Astrocyte of the hippocampus (primary cell): ENCODE measurements around the gene CATSPERD.

ENCODE experiments used
- DNase-seq: peaks from one replicate; pipeline ENCODE4 v3.0.0; 2011; ENCODE audit warnings: low read depth, low spot score

Gene CATSPERD

DNA sequence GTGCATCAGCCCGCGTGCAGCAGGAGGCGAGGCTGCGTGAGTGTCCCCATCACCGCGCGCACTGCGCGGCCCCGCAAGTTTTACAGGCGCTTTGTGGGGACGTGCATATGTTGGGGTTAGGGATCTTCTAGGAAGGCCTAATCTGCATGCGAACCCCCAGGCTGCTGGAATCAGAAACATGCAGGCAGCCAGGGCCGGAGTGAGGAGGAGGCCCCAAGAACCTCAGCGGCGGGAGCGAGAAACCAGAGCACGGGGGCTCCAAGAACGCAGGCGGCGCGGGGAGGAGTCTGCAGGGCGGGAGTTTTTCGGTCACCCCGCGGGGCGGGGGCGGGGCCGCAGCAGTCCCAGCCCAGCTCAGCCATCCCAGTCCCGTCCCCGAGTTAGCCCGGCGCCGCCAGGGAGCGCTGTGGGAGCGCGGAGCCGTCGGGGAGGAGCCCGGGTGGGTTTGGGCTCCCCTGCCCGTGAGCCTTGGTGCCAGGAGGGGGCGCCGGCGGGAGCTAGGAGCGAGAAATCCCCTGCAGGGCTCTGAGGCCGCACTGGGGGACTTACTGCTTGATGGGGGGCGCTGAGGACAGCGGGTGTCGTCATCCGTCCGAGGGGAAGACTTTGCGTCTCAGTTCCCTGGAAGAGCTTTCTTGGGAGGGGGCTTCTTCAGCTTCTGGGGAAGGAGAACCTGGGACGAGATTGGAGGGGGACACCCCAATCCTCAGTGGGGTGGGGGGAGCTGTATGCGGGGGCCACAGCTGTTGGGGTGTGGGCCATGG is 83.5 kb downstream of the CATSPERD start:
- DNase-seq, result peak; percentile 95

DNA sequence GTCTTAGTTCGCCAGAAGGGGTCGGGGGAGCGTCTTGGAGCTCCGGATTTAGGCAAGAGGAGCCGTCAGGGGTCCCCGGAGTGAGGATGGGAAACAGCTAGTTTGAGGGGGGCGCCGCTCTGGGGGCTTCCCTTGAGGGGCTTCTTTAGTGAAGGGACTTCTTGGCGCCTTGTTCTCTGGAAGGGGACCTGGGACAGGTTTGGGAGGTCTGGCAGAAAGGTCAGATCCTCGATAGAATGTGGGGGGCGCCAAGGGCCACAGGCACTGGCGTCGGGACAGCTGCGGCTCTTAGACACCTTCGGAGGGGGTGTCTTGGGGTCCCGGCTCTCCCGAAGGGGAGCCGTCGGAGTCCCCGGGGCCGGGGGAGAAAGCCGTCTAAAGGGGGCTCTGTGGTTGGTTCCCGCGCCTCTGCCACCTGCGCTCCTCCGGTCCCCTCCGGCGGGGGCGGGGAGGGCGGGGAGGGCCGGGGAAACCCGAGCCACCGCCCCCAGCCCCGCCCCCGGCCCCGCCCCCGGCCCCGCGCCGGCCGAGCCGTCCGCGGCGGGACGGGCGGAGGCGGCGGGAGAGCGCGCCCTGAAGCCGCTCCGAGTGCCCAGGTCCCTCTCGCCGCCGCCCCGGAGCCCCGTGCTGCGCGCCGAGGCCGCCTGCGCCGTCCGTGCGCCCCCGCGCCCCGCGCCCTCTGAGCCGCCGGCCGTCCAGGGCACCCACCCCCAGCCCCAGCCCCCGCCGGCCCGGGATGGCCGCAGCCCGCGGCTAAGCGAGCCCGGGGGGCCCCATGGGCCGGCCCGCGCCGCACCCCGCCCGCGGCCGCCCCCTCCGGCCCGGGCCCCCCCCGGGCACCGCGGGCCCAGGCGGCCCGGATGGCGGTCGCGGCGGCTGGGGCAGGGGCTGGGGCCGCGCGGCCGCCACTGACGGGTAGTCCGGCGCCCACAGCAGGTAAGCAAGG is 84.4 kb downstream of the CATSPERD start, which contains the start of gene NRTN:
NRTN (plus strand) TSS at position 552 of the 946 bp plus-strand sequence. CDS start 19,099 bp downstream, outside the sequence.
- DNase-seq, result no peak

DNA sequence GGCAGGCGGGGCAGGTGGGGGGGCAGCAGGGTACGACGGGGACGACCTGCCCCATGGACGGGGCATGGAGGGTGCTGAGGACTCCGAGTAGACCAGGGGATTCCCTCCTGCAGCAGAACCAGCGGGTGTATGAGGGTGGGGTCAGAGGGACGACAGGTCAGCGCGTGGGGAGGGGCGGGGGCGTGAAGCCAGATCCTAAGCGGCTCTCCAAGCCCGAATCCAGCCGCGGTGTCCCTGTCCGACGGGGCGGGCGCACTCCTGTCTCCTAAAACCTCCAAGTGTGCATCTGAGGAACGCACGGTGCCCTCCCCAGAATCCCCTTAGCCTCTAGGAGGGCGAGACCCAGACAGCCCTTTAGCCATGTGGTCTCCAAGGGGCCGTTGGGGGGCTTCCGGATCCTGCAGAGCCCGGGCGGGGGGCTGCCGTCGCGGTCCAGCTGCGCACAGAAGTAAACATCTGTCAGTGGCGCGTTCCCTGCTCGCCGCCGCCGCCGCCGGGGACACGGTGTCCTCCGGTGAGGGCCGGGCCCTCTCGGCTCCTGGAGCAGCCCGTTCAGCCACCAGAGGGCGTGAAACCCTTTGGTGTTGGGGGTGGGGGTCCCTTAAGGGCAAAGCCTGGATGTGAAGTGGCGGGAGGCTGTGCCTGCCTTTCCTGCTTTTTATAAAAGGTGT is 85.2 kb downstream of the CATSPERD start:
- DNase-seq, result peak; percentile 77

DNA sequence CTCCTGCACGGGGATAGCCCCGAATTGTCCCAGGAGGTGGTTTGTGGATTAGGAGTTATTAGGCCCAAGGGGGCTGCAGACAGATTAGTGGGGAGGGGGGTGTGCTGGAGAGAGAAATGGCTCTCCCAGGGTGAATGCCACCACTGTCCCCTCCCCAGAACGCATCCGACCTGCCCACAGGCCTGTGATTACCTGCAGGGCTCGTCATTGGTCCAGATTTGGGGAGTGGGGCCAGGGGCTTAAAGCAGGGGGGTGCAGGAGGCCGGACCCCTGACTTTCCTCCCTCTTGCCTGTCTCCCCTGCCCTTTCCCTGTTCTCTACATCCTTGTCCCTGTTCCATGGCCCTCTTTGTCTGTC is 85.7 kb downstream of the CATSPERD start:
- DNase-seq, result no peak

DNA sequence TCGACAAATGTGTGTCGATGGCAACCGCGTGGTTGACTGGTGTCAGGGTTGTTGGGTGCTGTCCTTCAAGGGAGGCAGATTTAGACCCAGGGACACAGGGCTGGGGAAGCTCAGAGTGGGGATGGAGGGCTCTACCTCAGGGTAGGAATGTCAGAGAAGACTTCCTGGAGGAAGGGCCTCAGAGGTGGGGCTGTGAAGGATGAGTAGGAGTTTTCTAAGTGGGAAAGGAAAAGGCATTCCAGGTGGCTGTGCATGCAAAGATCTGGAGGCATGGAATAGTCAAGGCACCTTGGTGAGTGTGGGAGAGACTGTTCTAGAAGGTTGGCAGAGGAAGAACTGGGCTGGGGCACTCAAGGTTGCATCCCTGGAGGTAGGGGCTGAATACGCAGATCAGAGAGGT is 86.5 kb downstream of the CATSPERD start:
- no peak for DNase-seq

DNA sequence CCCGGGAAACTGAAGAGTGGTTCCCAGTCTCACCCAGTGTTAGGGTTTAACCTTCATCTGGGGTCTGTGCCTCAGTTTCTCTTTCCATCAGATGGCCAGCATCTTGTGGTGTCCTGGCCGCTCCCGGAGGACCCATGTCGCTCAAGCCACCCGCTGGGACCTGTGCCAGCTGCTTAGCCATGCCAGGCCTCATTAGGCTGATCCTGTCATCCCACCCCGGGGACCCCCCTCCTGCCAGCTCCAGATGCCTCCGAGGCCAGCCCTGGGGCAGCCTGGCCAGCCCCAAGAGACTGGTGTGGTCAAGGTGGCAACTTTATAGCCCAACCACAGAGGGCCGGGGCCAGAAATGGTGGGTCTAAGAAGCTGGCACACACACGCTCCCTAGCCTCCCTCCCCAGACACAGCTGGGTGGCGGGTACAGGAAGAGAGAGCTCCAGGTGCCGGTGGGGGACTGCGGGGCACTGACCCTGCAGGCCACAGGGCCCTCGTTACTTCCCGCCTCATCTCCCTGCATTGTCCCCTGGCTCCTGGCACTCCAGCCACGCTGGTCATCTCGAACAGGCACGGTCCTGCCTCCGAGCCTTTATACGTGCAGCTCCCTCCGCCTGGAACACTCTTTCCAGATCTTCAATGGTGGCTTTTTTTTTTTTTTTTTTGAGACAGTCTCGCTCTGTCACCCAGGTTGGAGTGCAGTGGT is 87.8 kb downstream of the CATSPERD start:
- DNase-seq, result no peak

DNA sequence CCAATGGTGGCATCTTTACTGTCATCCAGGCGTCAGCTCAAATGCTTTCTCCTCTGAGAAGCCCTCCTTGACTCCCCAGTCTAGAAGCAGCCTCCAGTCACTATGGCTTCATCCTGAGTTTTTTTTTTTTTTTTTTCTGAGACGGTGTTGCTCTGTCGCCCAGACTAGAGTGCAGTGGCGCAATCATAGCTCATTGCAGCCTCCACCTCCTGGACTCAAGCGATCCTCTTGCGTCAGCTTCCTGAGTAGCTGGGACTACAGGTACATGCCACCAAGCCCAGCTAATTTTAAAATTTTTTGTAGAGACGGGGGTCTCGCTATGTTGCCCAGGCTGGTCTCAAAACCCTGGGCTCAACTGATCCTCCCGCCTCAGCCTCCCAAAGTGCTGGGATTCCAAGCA is 88.6 kb downstream of the CATSPERD start:
- no peak for DNase-seq

DNA sequence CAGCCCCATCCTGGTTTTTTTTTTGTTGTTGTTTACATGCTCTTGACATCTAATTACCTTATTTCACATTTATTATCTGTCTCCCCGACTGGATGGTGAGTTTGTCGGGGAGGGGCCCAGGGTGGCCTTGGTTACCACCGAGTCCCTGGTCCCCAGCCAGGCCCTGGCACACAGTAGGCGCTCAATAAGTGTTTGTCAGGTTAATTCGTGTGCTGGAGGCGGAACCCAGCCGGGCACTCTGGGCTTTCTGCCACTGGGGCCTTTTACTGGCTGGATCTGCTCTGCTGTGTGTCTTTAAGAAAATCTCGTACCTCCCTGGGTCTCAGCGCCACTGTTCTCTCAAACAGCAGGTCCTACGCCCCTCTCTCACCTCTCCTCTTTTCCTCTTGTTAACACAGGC is 89.0 kb downstream of the CATSPERD start:
- no peak for DNase-seq

DNA sequence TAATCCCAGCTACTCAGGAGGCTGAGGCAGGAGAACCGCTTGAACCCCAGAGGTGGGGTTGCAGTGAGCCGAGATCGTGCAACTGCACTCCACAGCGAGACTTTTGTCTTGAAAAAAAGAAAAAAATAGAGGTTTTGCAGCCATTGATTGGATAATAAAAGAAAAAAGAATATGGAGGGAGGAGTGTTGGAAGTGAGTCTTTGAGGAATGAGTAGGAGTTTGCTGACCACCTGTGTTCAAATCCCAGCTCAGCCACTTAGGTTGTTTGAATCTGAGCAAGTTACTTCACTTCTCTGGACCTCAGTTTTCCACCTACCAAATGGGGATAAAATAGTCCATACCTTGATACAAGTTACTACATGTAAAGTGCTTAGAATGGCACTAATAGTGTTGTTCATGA is 90.7 kb downstream of the CATSPERD start:
- no peak for DNase-seq

DNA sequence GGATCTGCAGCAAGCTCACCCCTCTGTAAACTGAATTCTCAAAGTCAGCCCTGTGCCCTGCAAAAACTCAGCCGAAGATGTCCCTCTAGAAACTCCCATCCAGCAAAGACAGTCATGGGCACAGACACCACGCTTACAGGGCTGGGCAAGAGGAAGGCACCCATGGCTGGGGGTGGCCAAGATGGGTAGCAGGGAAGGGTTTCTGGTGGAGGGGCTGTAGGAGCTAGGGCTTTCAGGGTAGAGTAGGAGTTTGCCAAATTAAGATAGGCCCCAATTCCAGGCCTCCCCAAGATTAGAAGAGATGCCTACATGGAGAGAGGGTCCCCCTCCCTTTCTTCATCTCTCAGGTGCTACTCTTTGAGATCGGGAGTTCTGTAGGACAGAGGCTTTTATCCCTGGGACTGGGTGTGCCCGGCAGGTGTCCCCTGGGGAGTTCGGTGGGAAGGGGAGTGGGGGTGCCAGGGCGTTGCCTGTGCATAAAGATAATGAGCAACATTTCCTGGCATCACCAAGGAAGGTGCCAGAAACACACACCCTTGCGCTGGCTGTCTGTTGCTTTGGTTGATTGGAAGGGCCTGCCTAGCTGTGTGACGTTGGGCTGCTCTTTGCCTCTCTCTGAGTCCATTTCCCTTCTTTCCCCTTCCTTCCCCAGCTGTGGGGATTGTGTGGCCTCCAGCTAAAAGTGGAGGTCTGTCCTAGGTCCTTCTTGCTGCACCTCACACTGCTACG is 93.8 kb downstream of the CATSPERD start:
- no peak for DNase-seq

DNA sequence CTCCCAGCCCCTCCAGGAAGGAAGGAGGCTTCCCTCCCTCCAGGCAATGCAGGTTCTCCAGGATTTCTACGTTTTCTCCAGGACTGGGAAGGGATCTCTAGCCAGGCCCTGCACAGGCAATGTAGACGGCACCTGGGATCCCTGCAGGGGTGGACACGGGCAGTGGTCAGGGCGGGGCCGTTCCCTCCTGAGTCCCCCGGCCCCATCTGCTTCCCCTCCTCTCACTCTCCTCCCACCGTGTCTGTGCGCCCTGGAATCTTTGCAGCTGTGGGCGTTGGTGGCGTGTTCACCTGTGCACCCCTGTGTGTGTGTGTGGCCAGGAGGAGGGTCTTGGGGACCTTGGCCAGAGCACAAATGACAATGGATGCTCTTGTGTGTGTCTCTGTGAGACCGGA is 94.4 kb downstream of the CATSPERD start:
- DNase-seq, result no peak

DNA sequence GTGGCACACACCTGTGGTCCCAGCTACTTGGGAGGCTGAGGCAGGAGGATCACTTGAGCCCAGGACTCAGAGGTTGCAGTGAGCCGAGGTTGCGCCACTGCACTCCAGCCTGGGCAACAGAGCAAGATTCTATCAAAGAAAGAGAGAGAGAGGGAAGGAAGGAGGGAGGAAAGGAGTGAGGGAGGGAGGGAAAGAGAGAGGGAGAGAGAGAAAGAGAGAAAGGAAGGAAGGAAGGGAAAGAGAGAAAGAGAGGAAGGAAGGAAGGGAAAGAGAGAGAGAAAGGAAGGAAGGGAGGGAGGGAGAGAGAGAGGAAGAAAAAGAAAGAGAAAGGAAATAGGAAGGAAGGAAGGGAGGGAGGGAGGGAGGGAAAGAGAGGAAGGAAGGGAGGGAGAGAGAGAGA is 96.8 kb downstream of the CATSPERD start:
- no peak for DNase-seq

DNA sequence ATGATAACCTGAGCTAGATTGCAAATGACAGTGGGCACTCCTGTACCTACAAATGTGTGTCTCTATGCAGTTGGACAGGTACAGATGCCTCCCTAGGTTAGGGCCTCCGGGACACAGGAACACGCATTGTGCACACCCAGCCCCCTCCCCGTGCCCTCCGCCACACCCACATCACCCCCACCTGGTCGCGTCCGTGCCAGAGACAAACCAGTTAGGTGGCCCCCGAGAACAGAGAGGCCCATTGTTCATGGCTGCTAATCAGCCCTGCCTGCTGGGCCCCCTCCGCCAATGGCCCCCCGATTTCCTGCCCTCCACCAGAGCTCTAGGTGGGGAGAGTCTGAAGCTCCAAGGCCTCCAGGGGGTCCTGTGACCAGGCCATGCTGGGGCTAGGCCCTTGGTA is 98.2 kb downstream of the CATSPERD start:
- no peak for DNase-seq

DNA sequence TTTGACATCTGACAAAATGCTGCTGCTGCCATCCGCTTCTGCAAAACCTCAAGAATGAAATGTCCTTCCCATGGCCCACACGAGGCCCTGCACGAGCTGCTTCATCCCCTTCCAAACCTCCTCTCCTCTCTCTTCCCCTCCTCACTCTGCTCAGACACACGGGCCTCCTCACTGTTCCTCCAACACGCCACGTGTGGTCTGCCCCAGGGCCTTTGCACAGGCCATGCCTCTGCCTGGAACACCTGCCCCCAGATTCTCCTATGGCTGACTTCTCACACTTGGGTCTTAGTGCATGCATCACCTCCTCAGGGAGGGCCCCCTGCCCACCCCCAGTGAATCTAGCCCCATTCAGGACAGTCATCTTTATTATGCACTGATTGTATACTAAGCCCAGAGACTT is 100.3 kb downstream of the CATSPERD start:
- DNase-seq, result no peak

DNA sequence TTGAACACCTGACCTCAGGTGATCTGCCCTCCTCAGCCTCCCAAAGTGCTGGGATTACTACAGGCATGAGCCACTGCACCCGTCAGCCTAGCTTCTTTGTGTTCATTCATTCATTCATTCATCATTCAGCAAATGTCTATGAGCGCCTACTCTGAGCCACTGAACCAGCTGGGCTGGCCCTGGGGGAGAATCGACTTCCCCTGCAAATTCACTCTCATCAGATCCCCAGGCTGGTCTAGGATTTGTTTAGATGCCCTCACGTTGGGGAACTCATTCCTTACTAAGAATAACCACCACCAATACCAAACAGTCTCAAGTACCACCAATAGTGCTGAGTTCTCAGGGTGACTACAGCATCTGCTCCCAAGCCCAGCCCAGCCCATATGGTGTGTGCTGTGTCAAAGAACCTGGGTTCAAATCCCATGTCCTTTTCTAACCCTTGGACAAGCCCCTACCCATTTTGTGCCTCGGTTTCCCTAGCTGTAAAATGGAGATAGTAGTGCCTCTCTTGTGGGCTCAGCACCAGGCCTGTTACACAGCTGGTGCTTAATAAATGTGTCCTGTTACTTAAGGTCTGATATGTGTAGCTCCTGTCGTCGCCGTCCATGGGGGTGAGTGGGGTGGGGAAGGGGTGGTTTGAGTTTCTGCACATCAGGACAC is 101.2 kb downstream of the CATSPERD start:
- no peak for DNase-seq

DNA sequence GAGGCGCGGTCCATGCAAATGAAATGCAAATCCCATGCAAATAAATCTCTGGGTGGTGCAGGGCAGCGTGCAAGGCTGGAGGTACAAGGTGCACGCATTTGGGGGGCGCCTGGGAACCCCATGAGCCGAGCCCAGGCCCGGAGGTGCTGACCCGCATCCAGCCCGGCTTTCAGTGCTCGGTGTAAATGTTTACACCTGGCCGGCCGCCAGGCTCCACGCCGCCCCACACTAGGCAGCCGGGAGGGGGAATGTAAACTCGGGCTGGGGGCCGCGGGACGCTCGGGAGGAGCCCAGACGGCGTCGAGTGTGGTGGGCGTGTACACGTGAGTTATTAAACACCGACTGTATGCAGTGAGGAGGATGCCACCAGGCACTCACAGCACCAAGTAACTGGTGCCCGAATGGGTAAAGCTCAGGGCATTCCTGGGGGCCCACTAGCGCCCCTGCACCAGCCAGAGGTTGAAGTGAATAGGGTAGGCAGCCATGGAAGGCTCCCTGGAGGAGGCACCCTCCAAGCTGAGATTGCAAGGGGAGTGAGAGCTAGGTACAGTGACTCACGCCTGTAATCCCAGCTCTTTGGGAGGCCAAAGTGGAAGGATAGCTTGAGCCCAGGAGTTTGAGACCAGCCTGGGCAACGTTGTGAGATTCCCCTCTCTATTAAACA is 101.9 kb downstream of the CATSPERD start:
- no peak for DNase-seq

DNA sequence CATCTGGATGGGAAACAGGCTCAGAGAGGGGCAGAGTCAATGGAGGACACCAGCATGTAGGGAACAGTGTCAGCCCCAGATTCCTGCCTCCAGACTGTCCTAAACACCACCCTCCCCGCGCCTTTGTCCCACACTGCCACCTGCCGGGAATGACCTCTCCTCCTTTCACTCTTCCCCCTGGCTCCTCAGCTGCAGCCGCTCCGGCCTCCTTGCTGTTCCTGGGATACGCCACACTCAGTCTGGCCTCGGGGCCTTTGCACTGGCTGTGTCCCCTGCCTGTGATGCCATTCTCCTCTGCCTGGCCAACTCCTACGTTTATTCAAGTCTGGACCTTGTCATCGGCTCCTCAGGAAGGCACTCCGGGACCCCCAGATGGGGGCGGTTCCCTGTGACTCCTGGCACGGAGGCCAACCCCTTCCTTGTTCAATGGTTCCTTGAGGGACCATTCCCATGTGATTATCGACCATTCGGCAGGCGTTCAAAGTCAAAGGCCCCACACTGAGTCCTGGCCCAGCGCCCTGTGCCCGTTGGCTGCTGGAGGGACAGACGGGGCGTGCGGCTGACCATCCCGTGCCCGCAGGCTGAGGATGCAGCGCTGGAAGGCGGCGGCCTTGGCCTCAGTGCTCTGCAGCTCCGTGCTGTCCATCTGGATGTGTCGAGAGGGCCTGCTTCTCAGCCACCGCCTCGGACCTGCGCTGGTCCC is 103.3 kb downstream of the CATSPERD start:
- DNase-seq, result no peak

DNA sequence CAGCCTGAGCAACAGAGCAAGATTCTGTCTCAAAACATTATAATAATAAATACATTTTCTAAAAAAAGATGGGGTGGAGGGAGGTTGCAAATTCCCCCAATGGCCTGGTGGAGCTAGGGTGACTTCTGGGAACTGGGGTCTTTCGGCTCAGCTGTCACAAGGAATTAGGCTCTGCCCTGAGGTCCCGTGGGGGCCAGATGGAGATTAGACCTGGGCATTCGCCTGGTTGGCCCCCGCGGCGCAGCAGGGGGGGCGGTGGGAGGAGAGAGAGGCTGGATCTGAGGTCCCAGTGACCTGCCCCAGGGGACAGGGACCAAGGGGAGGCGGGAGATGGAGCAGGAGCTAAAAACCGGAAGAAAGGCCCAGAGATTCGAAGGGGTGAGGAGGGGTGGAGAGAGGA is 104.3 kb downstream of the CATSPERD start:
- no peak for DNase-seq

DNA sequence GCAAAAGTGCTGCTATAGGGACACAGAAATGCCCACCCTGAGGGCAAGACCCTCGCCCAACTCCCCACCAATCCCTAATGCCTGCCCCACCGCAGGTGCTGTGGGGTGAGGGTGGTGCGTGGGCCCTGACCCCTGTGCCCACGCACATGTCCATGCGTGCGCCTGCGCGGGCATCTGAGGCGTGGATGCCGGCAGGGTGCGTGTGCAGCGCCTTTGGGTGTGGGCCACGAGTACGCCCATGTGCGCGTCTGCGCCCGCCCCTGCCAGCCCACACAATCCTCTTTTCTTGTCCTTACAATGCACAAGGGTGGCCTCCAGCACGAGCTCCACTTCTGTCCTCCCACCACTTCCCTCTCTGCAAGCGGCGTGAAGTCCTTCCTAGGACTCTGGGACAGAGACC is 104.7 kb downstream of the CATSPERD start:
- no peak for DNase-seq
